GM23248 (cell line): ENCODE results near the gene RABL6. TPM values are rescaled to one million over a fixed set of nuclear protein-coding genes. Genes with fewer than 3 reads are reported as not detected.
"Not testable (repeated sequence)": the region's sequence is repeated elsewhere in the genome, so short reads cannot be mapped to it uniquely, and the experiment has no call there.

Source experiments
- DNase-seq: peaks from one replicate; pipeline ENCODE4 v3.0.0-alpha.2; 2015
- H2AFZ ChIP-seq: fragments of 200-600 bp; sonication (generic); 2 replicates; pipeline ENCODE4 v1.6.1; 2016; ENCODE audit warnings: antibody characterized with exemption
- H3F3A ChIP-seq: fragments of 200-600 bp; sonication (generic); 2 replicates; pipeline ENCODE4 v1.6.1; 2016; ENCODE audit warnings: mild to moderate bottlenecking, antibody characterized with exemption, mixed run types; ENCODE audit not compliant: insufficient read depth
- H3K27ac ChIP-seq: fragments of 200-600 bp; sonication (generic); 2 replicates; pipeline ENCODE4 v1.5.1; 2016; ENCODE audit warnings: mild to moderate bottlenecking
- H3K27me3 ChIP-seq: fragments of 200-600 bp; sonication (generic); replicated peaks from 2 replicates; pipeline ENCODE4 v1.6.1; 2016; ENCODE audit warnings: mild to moderate bottlenecking; ENCODE audit not compliant: insufficient read depth
- H3K36me3 ChIP-seq: fragments of 200-600 bp; sonication (generic); 2 replicates; pipeline ENCODE4 v1.6.1; 2016; ENCODE audit warnings: low read depth, mild to moderate bottlenecking
- H3K4me1 ChIP-seq: fragments of 200-600 bp; sonication (generic); 2 replicates; pipeline ENCODE4 v1.6.1; 2016; ENCODE audit warnings: mild to moderate bottlenecking; ENCODE audit not compliant: insufficient read depth
- H3K4me2 ChIP-seq: fragments of 200-600 bp; sonication (generic); one replicate; pipeline ENCODE4 v1.6.1; 2016; ENCODE audit warnings: mild to moderate bottlenecking; ENCODE audit not compliant: unreplicated experiment
- H3K4me3 ChIP-seq: fragments of 200-600 bp; sonication (generic); 2 replicates; pipeline ENCODE4 v1.5.1; 2016; ENCODE audit warnings: mild to moderate bottlenecking
- H3K79me2 ChIP-seq: fragments of 200-600 bp; sonication (generic); 2 replicates; pipeline ENCODE4 v1.6.1; 2016; ENCODE audit warnings: mild to moderate bottlenecking; ENCODE audit not compliant: insufficient read depth
- H3K9ac ChIP-seq: fragments of 200-600 bp; sonication (generic); 2 replicates; pipeline ENCODE4 v1.6.1; 2016; ENCODE audit warnings: mild to moderate bottlenecking
- H3K9me2 ChIP-seq: fragments of 200-600 bp; sonication (generic); 2 replicates; pipeline ENCODE4 v1.6.1; 2016; ENCODE audit warnings: mixed run types, mild to moderate bottlenecking, moderate library complexity; ENCODE audit not compliant: insufficient read depth
- H3K9me3 ChIP-seq: fragments of 200-600 bp; sonication (generic); one replicate; pipeline ENCODE4 v1.6.1; 2017; ENCODE audit warnings: low read depth
- H4K20me1 ChIP-seq: fragments of 200-600 bp; sonication (generic); 2 replicates; pipeline ENCODE4 v1.6.0; 2016; ENCODE audit not compliant: insufficient read depth
- EZH2 ChIP-seq: fragments of 200-600 bp; sonication (generic); IDR thresholded peaks from 2 replicates; pipeline ENCODE4 v1.6.1; 2018; ENCODE audit warnings: antibody characterized with exemption, mild to moderate bottlenecking; ENCODE audit not compliant: insufficient read depth, poor library complexity, severe bottlenecking
- EZH2phosphoT487 ChIP-seq: fragments of 200-600 bp; sonication (generic); IDR thresholded peaks from 2 replicates; pipeline ENCODE4 v1.6.1; 2018; ENCODE audit warnings: antibody characterized with exemption, moderate library complexity, mild to moderate bottlenecking, low read depth; ENCODE audit not compliant: insufficient read depth
- WGBS, 2 experiments: methylation state at CpG; one replicate each; pipeline ENCODE4 v1.1.6; 2015 to 2017; ENCODE audit warnings: low lambda C conversion rate in 2 of 2, low coverage in 1 of 2; ENCODE audit errors: missing lambda C conversion rate in 2 of 2; 5-methylcytosine and 5-hydroxymethylcytosine counted together
- in situ Hi-C: fragments of 300-500 bp; cut with MboI; formaldehyde crosslinking; loops from 2 replicates; pipeline ENCODE4 v1.15.0; 2020
- polyA plus RNA-seq: library from polyadenylated mRNA; unstranded; fragments of >200 nt; fragmentation: Nextera tagmentation; extraction: Ambion mirVana; gene quantifications from 2 replicates; pipeline ENCODE4 v1.2.1, GENCODE V29; 2016
- total RNA-seq: library from RNA; depleted of rRNA; stranded (reverse); fragments of >200 nt; shearing (Covaris generic); gene quantifications from 2 replicates; pipeline ENCODE4 v1.2.3, GENCODE V29; 2014

Gene RABL6
- total and polyA plus RNA-seq, 2 experiments from 2014 or later: 22.0 to 81.1 TPM

DNA sequence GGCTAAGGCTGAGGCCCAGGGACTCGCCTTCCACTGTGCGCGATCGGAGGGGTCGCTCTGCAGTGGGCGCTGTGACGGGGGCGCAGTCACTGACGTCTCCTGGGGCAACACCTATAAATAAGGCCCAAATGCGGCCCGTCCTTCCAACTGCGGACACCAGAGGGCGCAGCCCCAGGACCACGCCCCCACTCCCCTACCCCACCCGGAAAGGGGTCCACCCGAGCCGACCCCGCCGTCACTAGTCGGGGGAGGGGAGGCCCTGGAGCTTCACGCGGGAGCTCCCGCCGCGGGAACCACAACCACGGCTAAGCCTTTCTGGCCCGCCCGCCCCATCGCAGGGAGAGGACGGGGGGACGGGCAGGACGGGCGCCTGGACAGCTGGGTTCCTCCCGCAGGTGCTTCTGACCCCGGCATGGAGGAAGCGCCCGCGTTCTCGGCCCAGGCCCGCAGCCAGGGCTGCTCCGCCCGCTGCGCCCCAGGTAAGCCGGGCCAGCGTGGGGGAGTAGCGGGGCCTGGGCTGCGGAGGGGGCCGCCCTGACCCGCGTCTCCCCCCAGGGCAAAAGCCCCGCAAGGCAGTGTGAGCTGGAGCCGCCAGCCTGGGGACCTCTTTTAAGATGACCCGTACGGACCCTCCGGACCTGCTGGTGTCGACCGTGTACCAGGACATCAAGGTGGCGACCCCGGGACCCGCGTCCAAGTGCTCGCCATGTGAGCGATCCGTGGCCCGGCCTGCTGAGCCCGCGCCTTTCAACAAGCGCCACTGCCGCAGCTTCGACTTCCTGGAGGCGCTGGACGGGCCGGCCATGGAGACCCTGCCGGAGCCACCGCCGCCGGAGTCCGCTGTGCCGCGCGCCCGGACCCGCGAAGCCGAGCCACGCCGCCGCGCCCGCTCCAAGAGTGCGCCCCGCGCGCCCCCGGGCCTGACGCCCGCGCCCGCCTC, 36.3 kb downstream of the RABL6 start:
- H3K27me3 ChIP-seq, DNase-seq, H3K4me3 ChIP-seq, H3K4me2 ChIP-seq, H3K27ac ChIP-seq, in situ Hi-C loops, H3K79me2 ChIP-seq, H4K20me1 ChIP-seq, H3K9ac ChIP-seq, H3F3A ChIP-seq, H2AFZ ChIP-seq, H3K9me3 ChIP-seq, H3K9me2 ChIP-seq, H3K36me3 ChIP-seq: not testable (repeated sequence)
- 3% methylated on average over 51 to 65 of the region's 99 CpGs for WGBS, 2 experiments
- TF ChIP-seq EZH2: peak; percentile 83
- 0 out of 2 replicates have a peak, but pooled peaks have one; percentile 54 for TF ChIP-seq EZH2phosphoT487
- H3K4me1 ChIP-seq: peaks cover 13% of the 10 kb centered on the region

DNA sequence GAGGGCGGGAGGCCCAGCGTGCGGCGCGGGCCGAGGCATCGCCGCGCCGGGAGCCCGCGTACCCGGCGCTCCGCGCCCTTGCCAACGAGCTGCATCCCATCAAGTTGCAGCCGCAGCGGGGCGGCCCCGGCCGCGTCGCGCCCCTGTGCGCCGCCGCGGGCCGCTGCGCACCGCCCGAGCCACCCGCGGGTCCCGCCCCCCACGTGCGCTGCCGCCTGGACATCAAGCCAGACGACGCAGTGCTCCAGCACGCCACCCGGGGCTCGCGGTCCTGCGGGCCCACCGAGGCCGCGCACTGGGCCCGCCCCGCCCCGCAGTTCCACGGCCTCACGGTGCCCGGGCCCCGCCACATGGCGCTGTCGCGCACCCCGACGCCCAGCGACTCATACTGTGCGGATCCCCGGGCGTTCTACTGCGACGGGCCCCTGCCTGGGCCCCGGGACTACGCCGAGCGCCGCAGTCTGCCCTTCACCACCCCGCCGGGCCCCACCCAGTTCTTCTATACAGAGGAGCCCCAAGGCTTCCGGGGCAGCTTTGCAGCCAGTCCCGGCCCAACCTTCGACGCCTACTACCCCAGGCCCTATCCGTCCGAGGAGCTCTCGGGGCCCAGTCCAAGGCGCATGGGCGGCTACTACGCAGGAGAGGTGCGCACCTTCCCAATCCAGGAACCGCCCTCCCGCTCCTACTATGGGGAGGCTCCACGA, 37.2 kb downstream of the RABL6 start:
- no peaks in the 10 kb centered on the region for H3K9me3 ChIP-seq
- WGBS, 2 experiments: 17% methylated on average over 29 to 66 of the region's 88 CpGs
- H3K9me2 ChIP-seq: no peaks in the 10 kb centered on the region
- no peak overlapping the region for H3K9ac ChIP-seq
- H3K4me3 ChIP-seq: no peak overlapping the region
- H3F3A ChIP-seq: no peaks in the 10 kb centered on the region
- H3K4me1 ChIP-seq: peaks cover 13% of the 10 kb centered on the region
- H3K36me3 ChIP-seq: no peaks in the 10 kb centered on the region
- no peak overlapping the region for H3K4me2 ChIP-seq
- H3K79me2 ChIP-seq: peaks cover 2% of the 10 kb centered on the region; the same call in 1 of the 2 replicates
- in situ Hi-C loops: no loop called here
- 0 out of 2 replicates have a peak, but pooled peaks cover 3% of the 10 kb centered on the region for H3K27me3 ChIP-seq
- TF ChIP-seq EZH2 (peak; percentile 83), EZH2phosphoT487 (peak; percentile 55; the same call in 1 of the 2 replicates)
- no peak for DNase-seq
- H4K20me1 ChIP-seq: no peaks in the 10 kb centered on the region
- no peak overlapping the region for H3K27ac ChIP-seq
- no peak overlapping the region for H2AFZ ChIP-seq

DNA sequence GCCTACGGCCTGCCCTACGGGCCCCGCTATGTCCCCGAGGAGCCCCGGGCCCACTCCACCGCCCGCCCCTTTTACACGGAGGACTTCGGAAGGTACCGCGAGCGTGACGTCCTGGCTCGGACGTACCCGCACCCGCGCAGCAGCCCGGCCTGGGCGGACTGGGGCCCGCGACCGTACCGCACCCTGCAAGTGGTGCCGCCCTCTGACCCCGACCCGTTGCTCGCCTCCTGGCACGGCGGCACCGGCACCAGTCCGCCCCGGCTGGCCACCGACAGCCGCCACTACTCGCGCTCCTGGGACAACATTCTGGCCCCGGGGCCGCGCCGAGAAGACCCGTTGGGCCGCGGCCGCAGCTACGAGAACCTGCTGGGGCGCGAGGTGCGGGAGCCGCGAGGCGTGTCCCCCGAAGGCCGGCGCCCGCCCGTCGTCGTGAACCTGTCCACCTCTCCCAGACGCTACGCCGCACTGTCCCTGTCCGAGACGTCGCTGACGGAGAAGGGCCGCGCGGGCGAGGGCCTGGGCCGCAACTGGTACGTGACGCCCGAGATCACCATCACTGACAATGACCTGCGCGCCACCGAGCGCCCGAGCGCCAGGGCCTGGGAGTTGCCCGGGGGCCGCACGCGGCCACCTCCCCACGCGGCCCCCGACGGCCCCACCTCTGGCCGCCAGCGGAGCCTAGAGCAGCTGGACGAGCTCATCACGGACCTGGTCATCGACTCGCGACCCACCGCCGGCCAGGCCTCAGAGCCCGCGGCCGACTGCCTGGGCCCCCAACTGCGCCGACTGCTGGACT, 37.9 kb downstream of the RABL6 start:
- no peak for DNase-seq
- Histone ChIP-seq H3K9me3 (no peaks in the 10 kb centered on the region), H3K4me1 (peaks cover 11% of the 10 kb centered on the region), H3K4me2 (no peak overlapping the region), H2AFZ (no peak overlapping the region), H3K79me2 (peaks cover 7% of the 10 kb centered on the region; the same call in 1 of the 2 replicates), H4K20me1 (no peaks in the 10 kb centered on the region), H3K27ac (no peak overlapping the region), H3K4me3 (no peak overlapping the region), H3K9me2 (no peaks in the 10 kb centered on the region), H3K27me3 (0 out of 2 replicates have a peak, but pooled peaks cover 3% of the 10 kb centered on the region), H3K9ac (no peak overlapping the region), H3K36me3 (no peaks in the 10 kb centered on the region), H3F3A (no peaks in the 10 kb centered on the region)
- TF ChIP-seq EZH2 (peak; percentile 65), EZH2phosphoT487 (no peak)
- in situ Hi-C loops: no loop called here
- WGBS, 2 experiments: 14 to 15% methylated on average over 58 to 85 of the region's 102 CpGs
